ENCODE data around the gene DDX3X. TPM values are rescaled to one million over a fixed set of nuclear protein-coding genes. Genes with fewer than 3 reads are reported as not detected.
"Not testable (repeated sequence)": the region's sequence is repeated elsewhere in the genome, so short reads cannot be mapped to it uniquely, and the experiment has no call there.

The DDX3X gene
- total RNA-seq, 1 donor, result 160 TPM

DNA sequence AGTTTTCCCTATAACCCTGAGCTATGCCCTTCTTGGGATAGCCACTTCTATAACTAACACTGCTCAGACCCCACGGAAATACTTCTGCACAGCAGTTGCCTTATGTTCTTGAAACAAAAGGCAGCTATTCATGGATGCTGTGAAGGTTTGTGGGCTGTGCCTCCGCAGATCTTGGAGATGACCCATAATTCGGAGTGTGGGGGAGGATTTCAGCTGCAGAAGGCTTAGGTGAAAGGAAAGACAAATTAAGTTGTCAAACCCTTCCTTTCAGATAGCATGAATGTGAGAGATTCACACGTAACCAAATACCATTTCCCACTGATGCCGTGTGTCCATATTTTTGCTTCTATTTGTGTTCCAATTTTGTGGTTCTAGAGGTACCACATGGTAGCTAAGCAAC is 75.0 kb downstream of the DDX3X start:
- Histone ChIP-seq H3K27me3 (ENCODE audit: insufficient read depth, low read length) (peaks cover 7% of the 10 kb centered on the region), H4K20me1 (ENCODE audit: insufficient read depth, low read length) (no peaks in the 10 kb centered on the region), H3K4me1 (ENCODE audit: insufficient read depth, low read length) (no peaks in the 10 kb centered on the region), H3K9me3 (ENCODE audit: low read depth, low read length) (no peaks in the 10 kb centered on the region), H3K36me3 (ENCODE audit: insufficient read depth, low read length) (no peaks in the 10 kb centered on the region), H3K4me2 (ENCODE audit: insufficient read depth, low read length) (no peak overlapping the region), H3K27ac (ENCODE audit: low read depth, low read length) (no peak overlapping the region), H2AFZ (ENCODE audit: low read length) (no peak overlapping the region), H3K79me2 (ENCODE audit: insufficient read depth, low read length) (no peaks in the 10 kb centered on the region), H3K4me3 (ENCODE audit: insufficient read depth, low read length) (no peak overlapping the region)
- no peak for DNase-seq (ENCODE audit: insufficient read length, low spot score, missing footprints)
- TF ChIP-seq, protein P1, sequence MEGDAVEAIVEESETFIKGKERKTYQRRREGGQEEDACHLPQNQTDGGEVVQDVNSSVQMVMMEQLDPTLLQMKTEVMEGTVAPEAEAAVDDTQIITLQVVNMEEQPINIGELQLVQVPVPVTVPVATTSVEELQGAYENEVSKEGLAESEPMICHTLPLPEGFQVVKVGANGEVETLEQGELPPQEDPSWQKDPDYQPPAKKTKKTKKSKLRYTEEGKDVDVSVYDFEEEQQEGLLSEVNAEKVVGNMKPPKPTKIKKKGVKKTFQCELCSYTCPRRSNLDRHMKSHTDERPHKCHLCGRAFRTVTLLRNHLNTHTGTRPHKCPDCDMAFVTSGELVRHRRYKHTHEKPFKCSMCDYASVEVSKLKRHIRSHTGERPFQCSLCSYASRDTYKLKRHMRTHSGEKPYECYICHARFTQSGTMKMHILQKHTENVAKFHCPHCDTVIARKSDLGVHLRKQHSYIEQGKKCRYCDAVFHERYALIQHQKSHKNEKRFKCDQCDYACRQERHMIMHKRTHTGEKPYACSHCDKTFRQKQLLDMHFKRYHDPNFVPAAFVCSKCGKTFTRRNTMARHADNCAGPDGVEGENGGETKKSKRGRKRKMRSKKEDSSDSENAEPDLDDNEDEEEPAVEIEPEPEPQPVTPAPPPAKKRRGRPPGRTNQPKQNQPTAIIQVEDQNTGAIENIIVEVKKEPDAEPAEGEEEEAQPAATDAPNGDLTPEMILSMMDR (IDR thresholded peaks at IDR 0.05; ENCODE audit: extremely low read depth, low read depth, low read length), result no peak

DNA sequence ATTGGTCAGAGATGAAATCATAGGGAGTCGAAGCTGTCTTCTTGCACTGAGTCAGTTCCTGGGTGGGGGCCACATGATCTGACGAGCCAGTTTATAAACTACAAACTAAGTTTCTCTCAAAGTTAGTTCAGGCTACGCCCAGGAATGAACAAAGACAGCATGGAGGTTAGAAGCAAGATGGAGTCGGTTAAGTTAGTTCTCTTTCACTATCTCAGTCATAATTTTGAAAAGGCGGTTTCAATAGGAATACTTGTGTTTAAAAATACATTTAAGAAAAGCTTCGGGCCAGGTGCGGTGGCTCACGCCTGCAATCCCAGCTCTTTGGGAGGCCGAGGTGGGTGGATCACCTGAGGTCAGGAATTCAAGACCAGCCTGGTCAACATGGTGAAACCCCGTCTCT is 77.3 kb downstream of the DDX3X start:
- not testable (repeated sequence) for H3K36me3 ChIP-seq (ENCODE audit: insufficient read depth, low read length); H3K4me1 ChIP-seq (ENCODE audit: insufficient read depth, low read length); H4K20me1 ChIP-seq (ENCODE audit: insufficient read depth, low read length); H3K79me2 ChIP-seq (ENCODE audit: insufficient read depth, low read length); H3K4me3 ChIP-seq (ENCODE audit: insufficient read depth, low read length); H3K27ac ChIP-seq (ENCODE audit: low read depth, low read length); H2AFZ ChIP-seq (ENCODE audit: low read length); H3K27me3 ChIP-seq (ENCODE audit: insufficient read depth, low read length); DNase-seq (ENCODE audit: insufficient read length, low spot score, missing footprints); H3K9me3 ChIP-seq (ENCODE audit: low read depth, low read length); H3K4me2 ChIP-seq (ENCODE audit: insufficient read depth, low read length)

DNA sequence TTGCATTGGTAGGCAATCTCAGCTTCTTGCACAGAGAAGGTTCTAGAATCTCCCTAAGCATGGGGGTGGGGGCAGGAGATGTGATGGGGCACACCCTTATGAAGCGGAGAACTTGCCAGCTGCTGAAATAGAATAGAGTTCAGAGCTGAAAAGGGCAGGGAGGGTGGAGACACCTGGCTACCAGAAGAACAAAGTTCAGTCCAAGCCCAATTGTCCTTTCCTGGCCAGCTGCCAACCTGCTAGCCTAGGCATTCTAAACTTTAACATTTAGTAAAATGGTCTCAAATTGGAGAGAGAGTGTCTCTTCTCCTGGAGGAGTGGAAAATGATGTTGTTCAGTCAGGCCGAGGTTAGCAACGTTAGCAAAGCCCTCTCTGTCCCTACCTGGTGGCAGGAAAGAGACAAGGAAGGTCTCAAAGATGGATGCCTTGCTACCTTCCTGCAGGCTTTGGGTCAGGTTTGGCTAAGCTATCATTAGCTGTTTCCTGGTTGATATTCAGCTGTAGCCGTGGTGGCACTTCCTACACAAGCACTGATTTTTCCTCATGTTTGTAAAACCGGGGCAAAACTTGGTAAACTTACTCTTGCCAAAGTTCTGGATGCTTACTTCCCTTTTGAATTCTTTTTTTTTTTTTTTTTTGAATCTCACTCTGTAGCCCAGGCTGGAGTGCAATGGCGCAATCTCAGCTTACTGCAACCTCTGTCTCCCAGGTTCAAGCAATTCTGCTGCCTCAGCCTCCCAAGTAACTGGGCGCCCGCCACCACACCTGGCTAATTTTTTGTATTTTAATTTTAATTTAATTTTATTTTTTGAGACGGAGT is 78.5 kb downstream of the DDX3X start:
- Histone ChIP-seq H3K27ac (ENCODE audit: low read depth, low read length) (no peak overlapping the region), H2AFZ (ENCODE audit: low read length) (no peak overlapping the region), H3K79me2 (ENCODE audit: insufficient read depth, low read length) (no peaks in the 10 kb centered on the region), H3K4me2 (ENCODE audit: insufficient read depth, low read length) (no peak overlapping the region), H4K20me1 (ENCODE audit: insufficient read depth, low read length) (no peaks in the 10 kb centered on the region), H3K36me3 (ENCODE audit: insufficient read depth, low read length) (no peaks in the 10 kb centered on the region), H3K27me3 (ENCODE audit: insufficient read depth, low read length) (no peaks in the 10 kb centered on the region), H3K4me3 (ENCODE audit: insufficient read depth, low read length) (no peak overlapping the region), H3K4me1 (ENCODE audit: insufficient read depth, low read length) (no peaks in the 10 kb centered on the region), H3K9me3 (ENCODE audit: low read depth, low read length) (no peaks in the 10 kb centered on the region)
- TF ChIP-seq, protein P1 (IDR thresholded peaks at IDR 0.05; ENCODE audit: extremely low read depth, low read depth, low read length), result no peak
- DNase-seq (ENCODE audit: insufficient read length, low spot score, missing footprints), result no peak

Small RNA genes lying within 50 kb of the gene (small RNA-seq; reads per million reads assigned to genes)
- gene RF00019 (not detected), gene RNA5SP502 (not detected)

Other genes with a start within 250 kb of the DDX3X start
- 164 and 170 TPM in 2 replicates for gene USP9X, start 248.7 kb upstream of the DDX3X start, total RNA-seq
- gene NYX, start 113.2 kb downstream of the DDX3X start, total RNA-seq, result not detected in 2 replicates

Measured in osteoblast (primary cell).